Neural cell (in vitro differentiated cells): Measurements from ENCODE around the gene CFAP20DC. TPM values are rescaled to one million over a fixed set of nuclear protein-coding genes. Genes with fewer than 3 reads are reported as not detected.

Experiments
- H2AFZ ChIP-seq: fragments of 200-600, 300-800 bp; sonication (generic), shearing (Covaris generic); 2 replicates; pipeline ENCODE4 v1.6.0; 2014; ENCODE audit warnings: low read depth, mild to moderate bottlenecking, antibody characterized with exemption, low read length, moderate library complexity
- H3F3A ChIP-seq: fragments of 200-600 bp; shearing (Covaris generic); 2 replicates; pipeline ENCODE4 v1.6.1; 2016; ENCODE audit warnings: mild to moderate bottlenecking, moderate library complexity, mixed read lengths, antibody characterized with exemption, low read length; ENCODE audit not compliant: insufficient read depth, poor library complexity, severe bottlenecking
- H3K27ac ChIP-seq: fragments of 200-600, 300-800 bp; sonication (generic), shearing (Covaris generic); 2 replicates; pipeline ENCODE4 v1.5.1; 2014; ENCODE audit warnings: mild to moderate bottlenecking, low read length, moderate library complexity
- H3K27me3 ChIP-seq: fragments of 300-800, 200-600 bp; sonication (generic), shearing (Covaris generic); 2 replicates; pipeline ENCODE4 v1.6.0; 2014; ENCODE audit warnings: mild to moderate bottlenecking, low read depth, low read length, moderate library complexity; ENCODE audit not compliant: insufficient read depth
- H3K36me3 ChIP-seq: fragments of 300-800, 200-600 bp; sonication (generic), shearing (Covaris generic); 2 replicates; pipeline ENCODE4 v1.5.1; 2014; ENCODE audit warnings: mild to moderate bottlenecking, antibody characterized with exemption, low read length, moderate library complexity; ENCODE audit not compliant: insufficient read depth
- H3K4me2 ChIP-seq: fragments of 300-800, 200-600 bp; sonication (generic), shearing (Covaris generic); 2 replicates; pipeline ENCODE4 v1.6.0; 2014; ENCODE audit warnings: mild to moderate bottlenecking, low read length
- H3K4me3 ChIP-seq: fragments of 300-800, 200-600 bp; sonication (generic), shearing (Covaris generic); 2 replicates; pipeline ENCODE4 v1.5.1; 2014; ENCODE audit warnings: mild to moderate bottlenecking, low read length, moderate library complexity
- H3K79me2 ChIP-seq: fragments of 200-600 bp; shearing (Covaris generic); replicated peaks from 2 replicates; pipeline ENCODE4 v1.6.0; 2014; ENCODE audit warnings: mild to moderate bottlenecking, low read length, moderate library complexity; ENCODE audit not compliant: insufficient read depth
- H3K9ac ChIP-seq: fragments of 300-800, 200-600 bp; sonication (generic), shearing (Covaris generic); 2 replicates; pipeline ENCODE4 v1.6.1; 2016; ENCODE audit warnings: mild to moderate bottlenecking, low read length, mixed read lengths
- H3K9me2 ChIP-seq: fragments of 200-600 bp; shearing (Covaris generic); 2 replicates; pipeline ENCODE4 v1.6.1; 2016; ENCODE audit warnings: mild to moderate bottlenecking, low read length, mixed read lengths; ENCODE audit not compliant: insufficient read depth
- H3K9me3 ChIP-seq: fragments of 200-600, 300-800 bp; sonication (generic), shearing (Covaris generic); 2 replicates; pipeline ENCODE4 v1.6.1; 2016; ENCODE audit warnings: mild to moderate bottlenecking, mixed run types, low read length, moderate library complexity, mixed read lengths
- H4K20me1 ChIP-seq: fragments of 200-600 bp; shearing (Covaris generic); 2 replicates; pipeline ENCODE4 v1.6.1; 2016; ENCODE audit warnings: mild to moderate bottlenecking, mixed run types; ENCODE audit not compliant: insufficient read depth
- EP300 ChIP-seq: fragments of 450-650 bp; conservative IDR thresholded peaks from 2 replicates; pipeline ENCODE4 v1.6.1; 2014; ENCODE audit warnings: antibody characterized with exemption, mild to moderate bottlenecking, moderate library complexity; ENCODE audit not compliant: poor library complexity, severe bottlenecking
- EZH2 ChIP-seq: fragments of 200-600, 300-800 bp; shearing (Covaris generic), sonication (generic); IDR thresholded peaks from 2 replicates; pipeline ENCODE4 v1.6.1; 2014; ENCODE audit warnings: antibody characterized with exemption, low read length, borderline replicate concordance, mild to moderate bottlenecking; ENCODE audit not compliant: insufficient read depth, poor library complexity, severe bottlenecking
- MXI1 ChIP-seq: fragments of 450-650 bp; conservative IDR thresholded peaks from 2 replicates; pipeline ENCODE4 v1.6.1; 2014; ENCODE audit warnings: antibody characterized with exemption, mild to moderate bottlenecking; ENCODE audit not compliant: poor library complexity, severe bottlenecking
- TAF1 ChIP-seq: IDR thresholded peaks from 2 replicates; pipeline ENCODE4 v1.6.1; 2012; ENCODE audit warnings: low read depth
- polyA plus RNA-seq: library from polyadenylated mRNA; depleted of rRNA; stranded (reverse); fragments of >200 nt; gene quantifications from 2 replicates; pipeline ENCODE4 v1.2.3, GENCODE V29; 2014
- TF ChIP-seq, protein P1 (sequence below): fragments of 450-650 bp; IDR thresholded peaks from 2 replicates; pipeline ENCODE4 v1.5.1; 2014; ENCODE audit warnings: antibody characterized with exemption, mild to moderate bottlenecking, moderate library complexity; ENCODE audit not compliant: poor library complexity, severe bottlenecking

The CFAP20DC gene
- polyA plus RNA-seq, 1 donor from 2014 or later = not detected

DNA sequence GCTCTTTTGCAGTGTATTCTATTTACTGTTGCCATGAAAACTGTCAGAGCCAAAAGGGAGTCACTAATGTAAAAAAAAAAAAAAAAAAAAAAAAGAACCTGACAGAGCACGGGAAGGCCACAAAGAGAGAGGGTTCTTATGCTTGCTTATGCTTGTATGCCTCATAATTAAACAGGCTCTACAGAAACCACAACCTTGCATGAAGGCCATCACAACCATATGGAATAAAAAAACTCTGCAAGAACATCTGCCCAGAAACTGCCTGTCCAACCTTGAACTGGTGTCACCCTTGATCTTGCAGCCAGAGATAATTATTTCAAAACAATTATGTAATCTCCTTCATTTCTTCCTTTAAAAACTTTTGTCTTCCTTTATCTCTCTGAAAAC lies 50.1 kb downstream of the CFAP20DC start:
- H3K9ac ChIP-seq = no peak overlapping the region
- no peaks in the 10 kb centered on the region for H3K36me3 ChIP-seq
- H3K9me2 ChIP-seq = no peaks in the 10 kb centered on the region
- no peaks in the 10 kb centered on the region for H3K79me2 ChIP-seq
- H3K9me3 ChIP-seq = no peaks in the 10 kb centered on the region
- H2AFZ ChIP-seq = no peak overlapping the region
- H3K27me3 ChIP-seq = no peaks in the 10 kb centered on the region
- H3K4me2 ChIP-seq = no peak overlapping the region
- no peaks in the 10 kb centered on the region for H3F3A ChIP-seq
- no peak overlapping the region for H3K27ac ChIP-seq
- H4K20me1 ChIP-seq = no peaks in the 10 kb centered on the region
- H3K4me3 ChIP-seq = no peak overlapping the region
- TF ChIP-seq MXI1 = no peak

- TF ChIP-seq TAF1 = no peak
- no peak for TF ChIP-seq EZH2
- no peak for TF ChIP-seq MXI1
- TF ChIP-seq EP300 = no peak
- TF ChIP-seq, protein P1, sequence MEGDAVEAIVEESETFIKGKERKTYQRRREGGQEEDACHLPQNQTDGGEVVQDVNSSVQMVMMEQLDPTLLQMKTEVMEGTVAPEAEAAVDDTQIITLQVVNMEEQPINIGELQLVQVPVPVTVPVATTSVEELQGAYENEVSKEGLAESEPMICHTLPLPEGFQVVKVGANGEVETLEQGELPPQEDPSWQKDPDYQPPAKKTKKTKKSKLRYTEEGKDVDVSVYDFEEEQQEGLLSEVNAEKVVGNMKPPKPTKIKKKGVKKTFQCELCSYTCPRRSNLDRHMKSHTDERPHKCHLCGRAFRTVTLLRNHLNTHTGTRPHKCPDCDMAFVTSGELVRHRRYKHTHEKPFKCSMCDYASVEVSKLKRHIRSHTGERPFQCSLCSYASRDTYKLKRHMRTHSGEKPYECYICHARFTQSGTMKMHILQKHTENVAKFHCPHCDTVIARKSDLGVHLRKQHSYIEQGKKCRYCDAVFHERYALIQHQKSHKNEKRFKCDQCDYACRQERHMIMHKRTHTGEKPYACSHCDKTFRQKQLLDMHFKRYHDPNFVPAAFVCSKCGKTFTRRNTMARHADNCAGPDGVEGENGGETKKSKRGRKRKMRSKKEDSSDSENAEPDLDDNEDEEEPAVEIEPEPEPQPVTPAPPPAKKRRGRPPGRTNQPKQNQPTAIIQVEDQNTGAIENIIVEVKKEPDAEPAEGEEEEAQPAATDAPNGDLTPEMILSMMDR = no peak
- no peak overlapping the region for H3K9ac ChIP-seq
Observed at GRCh38 chr3:58999134-58999773, 50.6 kb downstream of the CFAP20DC start.

GRCh38 chr3:58998476-58999117 lies 51.2 kb downstream of the CFAP20DC start:
- H3K9ac ChIP-seq = no peak overlapping the region
- no peak overlapping the region for H2AFZ ChIP-seq

More at GRCh38 chr3:58999134-58999773, 50.6 kb downstream of the CFAP20DC start:
- no peak overlapping the region for H2AFZ ChIP-seq
- H3K27me3 ChIP-seq = no peaks in the 10 kb centered on the region
- no peak overlapping the region for H3K4me2 ChIP-seq
- no peak overlapping the region for H3K27ac ChIP-seq
- no peaks in the 10 kb centered on the region for H3K79me2 ChIP-seq
- no peaks in the 10 kb centered on the region for H3F3A ChIP-seq
- no peaks in the 10 kb centered on the region for H3K9me2 ChIP-seq
- H3K4me3 ChIP-seq = no peak overlapping the region
- H4K20me1 ChIP-seq = no peaks in the 10 kb centered on the region
- H3K36me3 ChIP-seq = no peaks in the 10 kb centered on the region
- H3K9me3 ChIP-seq = no peaks in the 10 kb centered on the region

More at GRCh38 chr3:58998476-58999117, 51.2 kb downstream of the CFAP20DC start:
- no peaks in the 10 kb centered on the region for H3K27me3 ChIP-seq
- no peak overlapping the region for H3K4me2 ChIP-seq
- no peaks in the 10 kb centered on the region for H3F3A ChIP-seq
- H3K79me2 ChIP-seq = no peaks in the 10 kb centered on the region
- TF ChIP-seq, protein P1 = no peak
- H3K9me3 ChIP-seq = no peaks in the 10 kb centered on the region
- H3K36me3 ChIP-seq = no peaks in the 10 kb centered on the region
- H3K4me3 ChIP-seq = no peak overlapping the region
- H3K27ac ChIP-seq = no peak overlapping the region
- no peaks in the 10 kb centered on the region for H4K20me1 ChIP-seq
- H3K9me2 ChIP-seq = no peaks in the 10 kb centered on the region
